Gastroesophageal sphincter (tissue), 4 donors: ENCODE results near the gene ZNF804B. TPM values are rescaled to one million over a fixed set of nuclear protein-coding genes. Genes with fewer than 3 reads are reported as not detected.

Experiments used
- ATAC-seq: fragments of 150-250 bp; one replicate; pipeline ENCODE4 v1.9.1; 2016; ENCODE audit warnings: mild to moderate bottlenecking, moderate library complexity
- H3K27ac ChIP-seq, 4 donors: fragments of 200-600 bp; sonication (generic) in 3 of 4; 1 replicate in 3 of 4; 2 replicates in 1 of 4; pipeline ENCODE4 v1.5.1; 2016 to 2019
- H3K27me3 ChIP-seq: fragments of 200-600 bp; sonication (generic); one replicate; pipeline ENCODE4 v1.5.1; 2019
- H3K36me3 ChIP-seq, 2 donors: fragments of 200-600 bp; sonication (generic); one replicate each; pipeline ENCODE4 v1.5.1; 2019; ENCODE audit warnings: control low read depth in 1 of 2
- H3K4me1 ChIP-seq, 3 donors: fragments of 200-600 bp; sonication (generic); 1 replicate in 2 of 3; 2 replicates in 1 of 3; pipeline ENCODE4 v1.5.1; 2016 to 2019; ENCODE audit warnings: control low read depth in 2 of 3
- H3K4me3 ChIP-seq, 2 donors: fragments of 200-600 bp; sonication (generic); one replicate each; pipeline ENCODE4 v1.5.1; 2019; ENCODE audit warnings: mild to moderate bottlenecking in 1 of 2, moderate library complexity in 1 of 2
- H3K9me3 ChIP-seq, 3 donors: fragments of 200-600 bp; sonication (generic); one replicate each; pipeline ENCODE4 v1.5.1; 2017 to 2019; ENCODE audit warnings: control low read depth in 2 of 3
- CTCF ChIP-seq, 4 experiments: fragments of 200-600 bp in 2 of 4; fragments of 450-650 bp in 2 of 4; sonication (generic) in 1 of 4; IDR thresholded peaks; one replicate each; pipeline ENCODE4 v1.5.1; 2017 to 2019; ENCODE audit warnings: antibody characterized with exemption in 4 of 4, mild to moderate bottlenecking in 2 of 4, moderate library complexity in 2 of 4
- EP300 ChIP-seq: sonication (generic); formaldehyde crosslinking; IDR thresholded peaks from one replicate; pipeline ENCODE4 v1.6.1; 2017; ENCODE audit warnings: antibody characterized with exemption, mild to moderate bottlenecking
- POLR2A ChIP-seq, 2 donors: fragments of 450-650 bp; IDR thresholded peaks; one replicate each; pipeline ENCODE4 v1.6.1; 2017; ENCODE audit warnings: antibody characterized with exemption in 2 of 2, mild to moderate bottlenecking in 2 of 2, moderate library complexity in 1 of 2
- POLR2AphosphoS5 ChIP-seq: sonication (generic); formaldehyde crosslinking; IDR thresholded peaks from one replicate; pipeline ENCODE4 v1.6.1; 2017; ENCODE audit warnings: antibody characterized with exemption
- WGBS, 2 donors: methylation state at CpG; one replicate each; pipeline ENCODE4 v1.1.5; 2018; ENCODE audit warnings: low coverage in 1 of 2; 5-methylcytosine and 5-hydroxymethylcytosine counted together
- total RNA-seq, 4 donors: library from RNA; depleted of rRNA; stranded (reverse); fragments of >200 nt; gene quantifications; one replicate each; pipeline ENCODE4 v1.1.0, GENCODE V29; 2016

The ZNF804B gene
- total RNA-seq, 4 donors from 2014 or later = 0.13 TPM; not detected in 3

- no peak for ATAC-seq
These were observed 552.4 kb downstream of the ZNF804B start for GRCh38 chr7:89311886-89312285.

GRCh38 chr7:89312551-89312950 lies 553.1 kb downstream of the ZNF804B start:
- no peak for ATAC-seq
- Histone ChIP-seq H3K4me1 (no peaks in the 10 kb centered on the region), H3K4me3 (no peak overlapping the region), H3K9me3 (no peaks in the 10 kb centered on the region), H3K27ac (no peak overlapping the region), H3K27me3 (no peaks in the 10 kb centered on the region), H3K36me3 (no peaks in the 10 kb centered on the region)
- no peak for TF ChIP-seq EP300
- no peak for TF ChIP-seq POLR2AphosphoS5
- no peak for TF ChIP-seq CTCF (IDR thresholded peaks at IDR 0.05)
- TF ChIP-seq POLR2A (IDR thresholded peaks at IDR 0.05) = no peak

More at GRCh38 chr7:89311886-89312285, 552.4 kb downstream of the ZNF804B start:
- H3K27me3 ChIP-seq = no peaks in the 10 kb centered on the region
- WGBS, 2 donors = 89 to 100% methylated on average over 4 of the region's 4 CpGs
- H3K9me3 ChIP-seq = no peaks in the 10 kb centered on the region
- H3K4me3 ChIP-seq = no peak overlapping the region
- H3K36me3 ChIP-seq = no peaks in the 10 kb centered on the region
- no peak overlapping the region for H3K27ac ChIP-seq
- TF ChIP-seq POLR2AphosphoS5 (no peak), EP300 (no peak), POLR2A (IDR thresholded peaks at IDR 0.05) (no peak), CTCF (IDR thresholded peaks at IDR 0.05) (no peak)
- H3K4me1 ChIP-seq = no peaks in the 10 kb centered on the region

GRCh38 chr7:89316584-89317251 lies 557.2 kb downstream of the ZNF804B start:
- Histone ChIP-seq H3K36me3 (no peaks in the 10 kb centered on the region), H3K4me1 (no peaks in the 10 kb centered on the region), H3K27ac (no peak overlapping the region), H3K9me3 (no peaks in the 10 kb centered on the region), H3K27me3 (no peaks in the 10 kb centered on the region), H3K4me3 (no peak overlapping the region)
- TF ChIP-seq POLR2A (IDR thresholded peaks at IDR 0.05) = no peak
- TF ChIP-seq CTCF (IDR thresholded peaks at IDR 0.05) = no peak
- no peak for TF ChIP-seq POLR2AphosphoS5
- TF ChIP-seq EP300 = no peak
- WGBS, 2 donors = 78% methylated on average over 1 of the region's 1 CpG; no CpG with 5 or more reads in 1 of the 2 donors
- no peak for ATAC-seq

GRCh38 chr7:89332026-89332425 lies 572.5 kb downstream of the ZNF804B start:
- no peak for TF ChIP-seq CTCF (IDR thresholded peaks at IDR 0.05)
- no peak for TF ChIP-seq EP300
- TF ChIP-seq POLR2A (IDR thresholded peaks at IDR 0.05) = no peak
- no peak for TF ChIP-seq POLR2AphosphoS5
- H3K9me3 ChIP-seq = no peaks in the 10 kb centered on the region
- 69 to 89% methylated on average over 1 of the region's 1 CpG for WGBS, 2 donors
- no peak overlapping the region for H3K4me3 ChIP-seq
- no peak overlapping the region for H3K27ac ChIP-seq
- ATAC-seq = no peak
- no peaks in the 10 kb centered on the region for H3K4me1 ChIP-seq
- H3K27me3 ChIP-seq = no peaks in the 10 kb centered on the region
- H3K36me3 ChIP-seq = no peaks in the 10 kb centered on the region

- Histone ChIP-seq H3K27ac (no peak overlapping the region), H3K9me3 (no peaks in the 10 kb centered on the region), H3K36me3 (no peaks in the 10 kb centered on the region), H3K4me3 (no peak overlapping the region), H3K27me3 (no peaks in the 10 kb centered on the region), H3K4me1 (no peaks in the 10 kb centered on the region)
- TF ChIP-seq POLR2A (IDR thresholded peaks at IDR 0.05) = no peak
- TF ChIP-seq EP300 = no peak
- no peak for TF ChIP-seq POLR2AphosphoS5
- TF ChIP-seq CTCF (IDR thresholded peaks at IDR 0.05) = no peak
- no peak for ATAC-seq
- 100% methylated on average over 1 of the region's 1 CpG; no CpG with 5 or more reads in 1 of the 2 donors for WGBS, 2 donors
These were observed 575.3 kb downstream of the ZNF804B start for GRCh38 chr7:89334797-89335196.
